HG03095 (cell line): ENCODE results near the gene ST8SIA5.

Experiments
- ATAC-seq: cut with Tn5 transposase; IDR thresholded peaks from one replicate; pipeline ENCODE4 v1.9.1; 2021; ENCODE audit warnings: moderate library complexity; ENCODE audit not compliant: unreplicated experiment

The ST8SIA5 gene

DNA sequence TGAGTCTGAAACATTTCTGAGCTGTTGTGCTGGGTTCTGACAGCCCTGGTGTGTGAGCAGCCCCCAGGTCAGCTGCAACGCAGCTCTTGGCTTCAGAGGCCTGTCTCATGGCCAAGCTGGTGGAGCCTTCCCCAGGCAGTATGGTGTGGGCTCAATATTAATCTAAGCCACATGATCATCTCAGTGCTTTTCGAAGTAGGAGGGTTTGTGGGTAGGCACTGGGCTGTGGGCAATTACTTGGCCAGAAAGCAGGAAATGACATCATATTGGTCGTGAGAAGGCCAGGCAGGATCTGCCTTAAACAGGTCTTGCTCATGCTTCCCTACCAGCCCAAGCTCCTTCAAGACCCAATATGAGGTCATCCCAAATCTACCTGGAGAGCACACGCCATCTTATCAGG is 126.7 kb downstream of the ST8SIA5 start:
- no peak for ATAC-seq

DNA sequence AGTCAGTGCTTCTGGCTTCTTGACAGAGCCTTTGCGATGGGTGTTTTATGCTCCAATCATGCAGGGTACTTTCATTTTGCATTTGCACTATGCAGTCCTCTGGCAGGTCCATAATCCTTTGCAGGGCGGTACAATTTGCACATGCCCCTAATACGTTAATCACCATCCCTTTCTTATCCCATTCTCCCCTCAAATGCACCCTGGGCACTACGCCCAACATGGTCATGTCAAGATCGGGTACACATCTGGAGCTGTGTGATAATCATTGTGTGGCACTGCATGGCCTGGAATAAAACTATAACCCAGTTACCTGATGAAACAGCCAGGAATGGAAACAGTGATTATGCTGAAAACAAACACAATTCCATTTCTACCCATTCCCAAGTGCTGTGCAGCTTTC is 127.5 kb downstream of the ST8SIA5 start:
- ATAC-seq, result no peak

DNA sequence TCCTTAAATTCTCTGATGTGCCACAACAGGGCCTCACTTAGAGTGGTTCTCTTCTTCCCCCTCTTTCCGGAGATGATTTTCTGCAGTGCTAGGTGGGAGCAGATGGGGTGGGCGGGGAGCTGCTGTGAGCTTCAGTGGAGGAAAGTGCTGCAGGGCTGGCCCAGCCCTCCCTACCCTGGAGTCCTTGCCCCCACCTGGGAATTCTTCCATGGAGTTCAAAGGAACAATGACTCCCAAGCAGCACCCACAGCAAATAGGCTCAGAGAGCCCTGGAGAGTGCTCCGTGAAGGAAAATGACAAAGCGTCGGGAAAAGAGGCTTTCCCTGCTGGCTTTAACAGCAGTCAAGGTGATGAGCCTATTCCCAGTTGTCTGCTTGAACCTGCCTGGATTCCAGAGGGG is 128.6 kb downstream of the ST8SIA5 start:
- ATAC-seq, result no peak

DNA sequence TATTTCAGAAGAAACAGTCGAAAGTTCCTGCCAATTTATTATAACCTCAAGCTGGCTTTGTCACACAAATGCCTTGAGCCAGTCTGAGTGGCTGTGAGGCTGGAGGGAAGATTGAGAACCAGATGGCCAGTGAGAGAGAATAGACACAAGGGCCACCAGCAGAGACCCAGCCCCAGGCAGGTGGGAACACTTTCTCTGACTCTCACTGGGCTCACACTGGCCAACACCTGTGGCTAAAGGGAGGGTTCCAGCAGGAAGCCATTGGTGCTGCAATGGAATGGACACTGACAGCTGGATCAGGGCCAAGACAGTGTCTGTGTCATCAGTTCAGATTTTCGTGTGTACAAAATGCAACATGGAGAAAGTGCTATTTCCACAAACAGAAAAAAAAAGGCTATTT is 129.7 kb downstream of the ST8SIA5 start:
- ATAC-seq, result no peak

DNA sequence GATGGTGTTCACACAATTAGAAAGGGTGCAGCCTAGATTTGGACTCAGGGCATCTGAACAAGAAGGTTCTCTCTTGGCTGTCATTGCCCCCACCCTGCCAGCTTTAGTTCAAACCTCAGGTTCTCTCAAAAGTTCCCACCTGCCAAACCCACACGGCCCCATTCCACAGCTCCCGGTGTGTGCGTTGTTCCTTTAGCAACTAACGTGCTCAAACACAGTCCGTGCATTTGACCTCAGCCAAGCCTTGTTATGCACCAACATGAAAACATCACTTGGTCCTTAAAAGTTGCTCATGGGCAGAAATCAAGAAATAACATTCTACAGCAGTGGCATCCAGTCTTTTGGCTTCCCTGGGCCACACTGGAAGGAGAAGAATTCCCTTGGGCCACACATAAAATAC is 131.8 kb downstream of the ST8SIA5 start:
- ATAC-seq, result no peak

DNA sequence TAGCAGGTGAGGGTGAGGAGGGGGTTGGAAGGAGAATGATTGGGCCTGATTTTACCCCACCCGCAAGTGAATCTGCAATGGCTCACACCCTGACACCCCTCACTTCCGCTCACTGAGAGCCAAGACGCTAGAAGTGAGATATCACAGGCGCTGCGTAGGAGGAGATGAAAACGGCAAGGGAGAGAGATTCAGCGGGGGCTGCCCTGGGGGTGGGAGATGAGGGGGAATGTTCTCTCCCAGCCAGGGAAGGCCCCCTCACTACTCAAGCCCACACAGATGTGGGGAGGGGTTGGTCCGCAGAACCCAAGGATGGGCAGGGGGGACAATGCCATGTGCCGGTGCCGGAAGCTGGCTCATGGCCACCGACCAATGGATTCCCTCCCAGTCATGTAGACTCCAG is 132.7 kb downstream of the ST8SIA5 start:
- no peak for ATAC-seq

DNA sequence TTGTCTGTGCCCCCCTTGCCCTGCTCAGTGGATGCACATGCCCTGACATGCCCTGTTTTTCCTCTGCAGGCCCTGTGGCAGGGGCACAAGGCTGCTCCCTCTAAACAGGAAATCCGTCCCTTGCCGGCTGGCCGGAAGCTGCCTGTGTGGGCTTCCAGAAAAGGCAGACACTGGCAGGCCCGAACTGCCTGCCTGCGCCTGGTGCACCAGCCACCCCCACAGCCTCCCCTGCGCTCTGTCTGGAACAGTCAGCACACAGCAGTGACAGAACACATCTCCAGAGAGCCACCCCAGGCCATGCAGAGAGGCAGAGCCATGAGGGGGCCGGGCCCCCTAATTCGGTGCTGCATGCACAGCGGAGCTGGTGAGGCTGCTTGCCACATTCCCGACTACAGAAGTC is 133.3 kb downstream of the ST8SIA5 start:
- ATAC-seq, result no peak

DNA sequence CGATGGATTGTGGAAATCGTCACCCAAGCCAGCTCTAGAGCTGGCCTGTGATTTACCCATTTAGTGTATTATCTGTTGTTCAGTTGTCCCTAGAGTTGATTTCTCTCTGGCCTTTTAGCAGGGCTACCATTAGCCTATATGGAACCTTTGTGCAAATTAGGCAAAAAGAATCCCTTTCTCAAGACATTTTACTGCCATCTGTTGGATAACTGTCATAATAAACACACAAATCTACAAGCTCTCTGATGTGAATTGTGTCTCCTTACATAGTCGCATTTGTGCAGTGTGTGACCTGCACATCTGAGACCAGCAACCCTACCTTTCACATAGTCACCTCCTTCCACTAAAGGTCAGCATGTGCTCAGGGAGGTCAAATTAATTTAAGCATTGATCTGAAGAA is 133.9 kb downstream of the ST8SIA5 start:
- no peak for ATAC-seq

DNA sequence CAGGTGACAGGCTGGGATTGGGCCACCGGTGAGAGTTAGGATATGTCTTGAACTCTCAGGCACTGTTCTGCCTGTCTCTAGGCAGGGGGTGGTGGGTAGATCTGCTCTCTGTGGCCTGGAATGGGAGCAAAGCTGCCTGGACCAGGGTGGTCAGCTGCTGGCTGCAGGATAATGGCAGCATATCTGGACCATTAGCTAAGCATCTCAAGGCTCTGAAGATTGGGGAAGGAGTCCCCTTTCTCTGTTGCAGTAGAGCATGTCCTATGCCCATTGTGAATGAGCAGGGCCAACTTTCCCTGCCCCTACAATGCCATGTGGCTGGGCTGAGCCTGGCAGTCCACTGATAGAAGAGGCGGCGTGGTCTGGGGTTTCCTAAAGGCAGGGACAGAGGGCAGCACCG is 134.4 kb downstream of the ST8SIA5 start:
- no peak for ATAC-seq

DNA sequence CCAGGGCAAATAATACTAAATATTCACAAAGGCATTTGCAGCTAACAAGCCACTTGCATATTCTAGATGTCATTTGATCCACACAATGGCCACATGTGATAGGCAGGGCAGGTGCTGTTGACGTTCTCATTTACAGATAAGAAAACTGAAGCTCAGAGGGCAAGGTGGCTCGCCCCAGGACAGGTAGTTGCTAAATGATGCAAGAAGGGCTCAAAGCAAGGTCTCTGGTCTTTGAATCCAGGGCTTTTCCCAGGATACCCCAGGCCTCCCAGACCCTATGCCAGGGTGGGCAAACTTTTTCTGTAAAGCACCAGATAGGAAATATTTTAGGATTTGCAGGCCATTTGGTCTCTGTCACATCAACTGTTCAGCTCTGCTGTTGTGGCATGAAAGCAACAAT is 135.0 kb downstream of the ST8SIA5 start:
- ATAC-seq, result no peak

DNA sequence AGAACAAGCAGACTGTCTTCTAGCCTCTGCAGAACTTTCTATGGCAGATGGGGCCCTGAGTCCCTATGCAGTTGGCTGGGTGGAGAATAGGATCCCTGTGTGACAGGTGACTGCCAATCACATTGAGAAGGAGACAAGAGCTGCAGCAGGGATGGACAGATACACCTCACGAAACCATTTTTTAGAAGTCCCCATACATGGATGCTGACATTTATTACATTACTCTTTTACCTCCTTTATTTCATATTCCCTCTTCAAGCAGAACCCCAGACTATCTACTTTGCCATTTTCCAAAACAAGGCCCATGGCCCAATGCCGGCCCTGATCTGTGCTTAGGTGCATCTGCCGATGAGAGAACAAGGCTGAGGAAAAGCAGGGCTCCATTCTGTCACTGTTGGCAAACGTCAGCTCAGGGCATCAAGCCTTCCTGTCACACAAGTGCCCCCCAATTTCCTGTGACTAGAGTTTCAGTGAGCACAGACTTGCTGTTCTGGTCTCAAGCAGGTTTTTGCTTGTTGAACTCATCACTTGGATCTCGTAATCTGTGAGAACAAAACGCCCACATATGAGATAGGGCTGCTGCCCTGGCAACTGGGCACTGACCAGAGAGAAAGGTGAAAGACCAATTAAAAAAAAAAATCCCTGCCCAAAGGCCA is 135.6 kb downstream of the ST8SIA5 start:
- no peak for ATAC-seq

DNA sequence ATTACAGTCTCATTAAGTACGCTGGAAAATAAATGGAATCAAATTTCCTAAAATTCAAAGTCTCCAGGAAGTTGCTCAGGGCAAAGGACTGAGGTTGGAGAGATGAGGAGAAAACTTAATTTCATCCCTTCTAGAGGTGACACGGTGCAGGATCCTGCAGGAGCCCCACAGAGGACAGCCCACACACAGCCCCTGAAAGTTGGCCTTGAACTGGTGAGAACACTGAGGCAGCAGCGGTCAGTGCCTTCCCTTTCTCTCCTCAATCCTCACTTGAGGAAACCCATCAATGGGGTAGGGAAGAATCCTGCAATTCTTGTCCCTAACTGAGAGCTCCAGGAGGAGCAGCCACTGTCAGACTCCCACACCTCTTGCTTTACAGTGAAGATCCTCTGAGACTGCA is 137.3 kb downstream of the ST8SIA5 start:
- no peak for ATAC-seq
